Coronary artery (tissue), 2 donors: ENCODE results near the gene IL11RA.

Experiments
- DNase-seq: peaks from one replicate; pipeline ENCODE4 v3.0.0-alpha.2; 2017; ENCODE audit warnings: low spot score
- H3K27ac ChIP-seq, 2 donors: fragments of 200-600 bp; sonication (generic); one replicate each; pipeline ENCODE4 v1.5.1; 2016 to 2019
- H3K4me3 ChIP-seq: fragments of 200-600 bp; sonication (generic); 2 replicates; pipeline ENCODE4 v1.5.1; 2016; ENCODE audit warnings: mild to moderate bottlenecking, moderate library complexity
- TF ChIP-seq, protein P1 (sequence below): fragments of 200-600 bp; sonication (generic); IDR thresholded peaks from one replicate; pipeline ENCODE4 v1.5.1; 2019; ENCODE audit warnings: antibody characterized with exemption

Gene IL11RA

DNA sequence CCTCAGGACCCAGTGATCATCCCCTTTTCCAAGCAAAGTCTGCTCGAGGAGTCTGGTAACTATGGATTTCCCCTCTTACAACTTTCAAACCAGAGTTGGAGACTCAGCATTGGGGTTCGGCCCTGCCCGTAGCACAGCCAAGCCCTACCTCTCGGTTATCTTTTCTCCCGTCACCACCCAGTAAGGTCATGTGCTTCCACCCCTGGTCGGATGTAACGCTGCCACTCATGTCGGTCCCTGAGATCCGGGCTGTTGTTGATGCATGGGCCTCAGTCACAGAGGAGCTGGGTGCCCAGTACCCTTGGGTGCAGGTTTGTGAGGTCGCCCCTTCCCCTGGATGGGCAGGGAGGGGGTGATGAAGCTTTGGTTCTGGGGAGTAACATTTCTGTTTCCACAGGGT is 4.3 kb upstream of the IL11RA start:
- Histone ChIP-seq H3K27ac (peak overlapping the region in 1 of 2 donors; percentile 91), H3K4me3 (peak overlapping the region; percentile 83)
- no peak for DNase-seq
- TF ChIP-seq, protein P1, sequence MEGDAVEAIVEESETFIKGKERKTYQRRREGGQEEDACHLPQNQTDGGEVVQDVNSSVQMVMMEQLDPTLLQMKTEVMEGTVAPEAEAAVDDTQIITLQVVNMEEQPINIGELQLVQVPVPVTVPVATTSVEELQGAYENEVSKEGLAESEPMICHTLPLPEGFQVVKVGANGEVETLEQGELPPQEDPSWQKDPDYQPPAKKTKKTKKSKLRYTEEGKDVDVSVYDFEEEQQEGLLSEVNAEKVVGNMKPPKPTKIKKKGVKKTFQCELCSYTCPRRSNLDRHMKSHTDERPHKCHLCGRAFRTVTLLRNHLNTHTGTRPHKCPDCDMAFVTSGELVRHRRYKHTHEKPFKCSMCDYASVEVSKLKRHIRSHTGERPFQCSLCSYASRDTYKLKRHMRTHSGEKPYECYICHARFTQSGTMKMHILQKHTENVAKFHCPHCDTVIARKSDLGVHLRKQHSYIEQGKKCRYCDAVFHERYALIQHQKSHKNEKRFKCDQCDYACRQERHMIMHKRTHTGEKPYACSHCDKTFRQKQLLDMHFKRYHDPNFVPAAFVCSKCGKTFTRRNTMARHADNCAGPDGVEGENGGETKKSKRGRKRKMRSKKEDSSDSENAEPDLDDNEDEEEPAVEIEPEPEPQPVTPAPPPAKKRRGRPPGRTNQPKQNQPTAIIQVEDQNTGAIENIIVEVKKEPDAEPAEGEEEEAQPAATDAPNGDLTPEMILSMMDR: no peak

DNA sequence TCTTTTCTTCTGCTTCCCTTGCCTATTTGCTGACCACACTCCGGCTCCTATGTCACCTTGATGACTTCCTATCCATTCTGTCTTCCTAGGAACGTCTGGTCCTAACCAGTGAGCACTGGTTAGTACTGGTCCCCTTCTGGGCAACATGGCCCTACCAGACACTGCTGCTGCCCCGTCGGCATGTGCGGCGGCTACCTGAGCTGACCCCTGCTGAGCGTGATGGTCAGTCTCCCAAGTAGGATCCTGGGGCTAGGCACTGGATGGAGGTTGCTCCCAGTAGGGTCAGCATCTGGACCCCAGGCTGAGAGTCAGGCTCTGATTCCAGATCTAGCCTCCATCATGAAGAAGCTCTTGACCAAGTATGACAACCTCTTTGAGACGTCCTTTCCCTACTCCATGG is 3.3 kb upstream of the IL11RA start:
- H3K4me3 ChIP-seq: no peak overlapping the region
- DNase-seq: no peak
- TF ChIP-seq, protein P1: no peak
- peak overlapping the region in 1 of 2 donors; percentile 91 for H3K27ac ChIP-seq

DNA sequence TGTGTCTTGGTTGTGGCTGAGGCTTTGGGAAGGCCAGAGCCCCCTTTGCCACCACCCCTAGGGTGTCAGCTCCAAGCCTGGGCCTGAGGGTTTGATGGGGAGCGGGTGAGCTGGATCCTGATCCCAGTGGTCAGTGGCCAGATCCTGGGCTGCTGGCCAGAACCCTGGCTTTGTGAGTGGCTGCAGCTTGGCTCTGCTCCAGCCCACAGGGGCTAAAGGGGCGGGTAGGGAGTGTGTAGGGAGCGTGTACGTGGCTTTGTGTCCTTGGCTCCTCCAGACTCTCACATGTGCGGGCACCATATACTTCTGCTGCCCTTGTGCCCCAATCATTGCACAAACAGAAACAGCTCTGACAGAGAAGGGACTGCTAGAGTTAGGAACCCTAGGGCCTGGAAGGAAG is 1.2 kb upstream of the IL11RA start:
- no peak for DNase-seq
- no peak overlapping the region for H3K4me3 ChIP-seq
- TF ChIP-seq, protein P1: no peak
- peak overlapping the region; percentile 87 to 91 for H3K27ac ChIP-seq

DNA sequence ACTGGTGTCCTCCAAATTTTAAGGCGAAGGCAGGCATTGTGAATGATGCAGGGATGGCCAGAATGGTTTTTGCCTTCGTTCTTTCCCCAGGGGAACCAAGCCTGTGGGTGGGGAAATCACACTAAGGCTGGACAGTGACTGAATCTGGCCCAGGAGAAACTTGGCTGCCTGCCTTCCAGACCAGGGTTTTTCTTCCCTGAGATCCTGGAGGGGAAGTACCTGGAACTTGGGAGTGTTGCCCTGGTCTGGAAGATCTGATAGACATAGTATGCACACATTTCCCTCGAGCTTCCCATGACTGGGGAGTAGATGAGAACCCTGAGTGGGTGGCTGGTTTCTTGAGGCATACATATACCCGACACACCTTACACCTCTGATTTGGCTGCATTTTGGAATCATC is 664 bp upstream of the IL11RA start:
- no peak for DNase-seq
- TF ChIP-seq, protein P1: no peak
- H3K27ac ChIP-seq: peak overlapping the region; percentile 87 to 91
- peak overlapping the region; percentile 74 for H3K4me3 ChIP-seq

DNA sequence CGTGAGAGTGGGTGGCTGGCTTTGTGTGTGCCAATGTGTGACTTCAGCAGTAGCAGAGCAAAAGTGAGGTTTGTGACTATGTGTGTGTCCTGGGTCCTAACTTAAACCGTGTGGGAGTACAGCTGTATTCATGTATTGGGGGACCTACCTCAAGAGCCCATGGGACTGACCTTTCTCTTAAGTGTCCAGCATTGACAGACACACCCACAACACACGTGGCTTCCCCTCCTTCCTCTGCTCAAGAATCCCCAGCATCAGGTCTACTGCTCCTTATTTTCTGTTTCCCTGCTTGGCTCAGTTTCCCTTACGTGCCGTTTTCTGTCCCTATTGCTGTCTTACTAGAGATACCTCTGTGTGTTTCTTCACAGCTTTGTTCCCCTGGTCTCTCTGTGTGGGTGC is 616 bp downstream of the IL11RA start:
- TF ChIP-seq, protein P1: no peak
- Histone ChIP-seq H3K27ac (peak overlapping the region; percentile 87 to 91), H3K4me3 (peak overlapping the region; percentile 74)
- DNase-seq: no peak

DNA sequence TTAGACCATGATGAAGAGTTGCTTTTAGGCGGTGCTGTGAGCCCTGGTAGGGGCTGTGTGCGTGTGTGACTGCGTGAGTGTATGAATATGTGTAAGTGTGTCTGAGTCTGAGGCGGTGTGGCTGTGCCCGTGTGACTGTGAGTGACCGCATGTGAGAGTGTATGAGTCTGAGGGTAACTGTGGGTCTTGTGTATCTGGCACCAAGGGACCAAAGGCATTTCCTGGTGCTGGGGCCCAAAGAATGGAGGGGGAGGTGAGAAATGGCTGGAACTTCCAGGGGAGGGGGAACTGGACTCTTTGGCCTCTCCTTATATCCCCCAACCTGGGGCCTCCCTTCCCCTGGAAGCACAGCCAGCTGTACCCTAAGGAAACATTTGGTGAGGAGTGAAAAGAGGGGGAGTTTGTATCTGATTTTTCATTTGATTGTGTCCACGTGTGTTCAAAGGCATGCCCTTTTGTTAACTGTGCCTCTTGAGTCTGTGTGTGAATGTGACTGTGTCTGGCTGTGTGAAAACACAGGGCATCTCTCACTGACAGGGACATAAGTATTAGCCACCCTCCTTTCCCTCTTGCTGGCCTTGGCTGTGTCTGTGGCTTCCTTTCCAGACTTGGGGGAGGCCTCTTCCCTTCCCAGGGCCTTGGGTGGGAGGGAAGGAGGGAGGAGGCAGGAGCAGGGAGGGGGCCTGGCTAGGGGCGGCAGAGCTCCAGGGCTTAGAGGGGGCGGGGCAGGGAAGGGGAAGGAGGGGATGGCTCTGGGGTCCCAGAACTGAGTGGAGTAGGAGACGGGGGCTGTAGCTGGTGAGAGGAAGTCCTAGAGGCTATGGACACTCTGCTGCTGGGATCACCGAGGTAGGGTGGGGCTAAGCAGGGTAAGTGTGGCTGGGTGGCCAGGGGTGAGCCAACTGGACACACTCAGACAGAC is 1.4 kb downstream of the IL11RA start:
- TF ChIP-seq, protein P1: no peak
- H3K4me3 ChIP-seq: peak overlapping the region; percentile 74
- peak overlapping the region; percentile 87 to 91 for H3K27ac ChIP-seq
- DNase-seq: no peak
